ENCODE measurements around the gene PSMB2. TPM values are rescaled to one million over a fixed set of nuclear protein-coding genes. Genes with fewer than 3 reads are reported as not detected.

PSMB2 gene
- total and polyA plus RNA-seq, 7 donors, result 38.6 to 117 (median 68.2) TPM

DNA sequence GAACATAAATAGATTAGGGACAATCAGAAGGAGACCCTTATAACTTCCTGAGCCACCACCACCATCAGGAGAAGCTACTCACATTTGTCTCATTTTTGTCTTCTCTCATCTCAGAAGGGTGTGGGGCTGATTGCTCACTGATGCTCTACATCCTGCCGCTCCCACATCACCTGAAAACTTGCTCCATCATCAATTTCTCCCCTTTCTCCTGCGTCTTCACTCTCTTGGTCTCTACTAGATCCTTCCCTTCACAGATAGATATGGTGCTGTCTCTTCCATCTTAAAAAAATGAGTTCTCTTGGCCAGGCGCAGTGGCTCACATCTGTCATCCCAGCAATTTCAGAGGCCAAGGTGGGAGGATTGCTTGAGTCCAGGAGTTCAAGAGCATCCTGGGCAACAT, 38.9 kb upstream of the PSMB2 start:
- Histone ChIP-seq H3K4me1 (no peaks in the 10 kb centered on the region), H3K36me3 (ENCODE audit: insufficient read depth in 1 of 2, low read depth in 1 of 2) (no peaks in the 10 kb centered on the region), H3K27ac (no peak overlapping the region), H3K9me3 (no peaks in the 10 kb centered on the region), H3K27me3 (ENCODE audit: insufficient read depth in 3 of 3, low read length in 2 of 3) (peaks cover 0 to 2% (median 0%) of the 10 kb centered on the region in 3 donors), H3K4me3 (no peak overlapping the region)
- DNase-seq (no peak), ATAC-seq (no peak)
- TF ChIP-seq, protein P1, sequence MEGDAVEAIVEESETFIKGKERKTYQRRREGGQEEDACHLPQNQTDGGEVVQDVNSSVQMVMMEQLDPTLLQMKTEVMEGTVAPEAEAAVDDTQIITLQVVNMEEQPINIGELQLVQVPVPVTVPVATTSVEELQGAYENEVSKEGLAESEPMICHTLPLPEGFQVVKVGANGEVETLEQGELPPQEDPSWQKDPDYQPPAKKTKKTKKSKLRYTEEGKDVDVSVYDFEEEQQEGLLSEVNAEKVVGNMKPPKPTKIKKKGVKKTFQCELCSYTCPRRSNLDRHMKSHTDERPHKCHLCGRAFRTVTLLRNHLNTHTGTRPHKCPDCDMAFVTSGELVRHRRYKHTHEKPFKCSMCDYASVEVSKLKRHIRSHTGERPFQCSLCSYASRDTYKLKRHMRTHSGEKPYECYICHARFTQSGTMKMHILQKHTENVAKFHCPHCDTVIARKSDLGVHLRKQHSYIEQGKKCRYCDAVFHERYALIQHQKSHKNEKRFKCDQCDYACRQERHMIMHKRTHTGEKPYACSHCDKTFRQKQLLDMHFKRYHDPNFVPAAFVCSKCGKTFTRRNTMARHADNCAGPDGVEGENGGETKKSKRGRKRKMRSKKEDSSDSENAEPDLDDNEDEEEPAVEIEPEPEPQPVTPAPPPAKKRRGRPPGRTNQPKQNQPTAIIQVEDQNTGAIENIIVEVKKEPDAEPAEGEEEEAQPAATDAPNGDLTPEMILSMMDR (IDR thresholded peaks at IDR 0.05), result no peak
- 84 to 92% (median 87%) methylated on average over 3 of the region's 3 CpGs for WGBS, 3 donors
- intact Hi-C loops (cut with DNase I), result no loop called here

- intact Hi-C loops (cut with DNase I), result no loop called here
- TF ChIP-seq, protein P1 (IDR thresholded peaks at IDR 0.05), result no peak
These were observed 34.4 kb upstream of the PSMB2 start for GRCh38 chr1:35675773-35676172.

DNA sequence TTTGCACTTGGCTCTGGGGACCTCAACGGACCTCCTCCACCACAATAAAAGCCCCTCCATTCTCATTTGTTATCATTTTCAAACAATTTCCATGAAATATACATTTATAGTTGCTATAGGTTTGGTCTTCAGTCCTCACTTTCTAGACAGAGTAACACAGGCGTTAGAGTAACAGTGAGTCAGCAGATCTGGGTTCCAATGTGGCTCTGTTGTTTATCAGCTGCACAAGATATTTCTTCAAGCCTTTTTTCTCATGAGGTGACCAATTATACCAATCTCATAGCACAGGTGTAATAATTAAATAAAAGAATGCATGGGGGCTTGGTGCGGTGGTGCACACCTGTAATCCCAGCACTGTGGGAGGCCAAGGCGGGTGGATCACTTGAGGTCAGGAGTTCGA, 32.8 kb upstream of the PSMB2 start:
- intact Hi-C loops (cut with DNase I), result no loop called here
- Histone ChIP-seq H3K4me1 (no peaks in the 10 kb centered on the region), H3K27ac (no peak overlapping the region), H3K9me3 (no peaks in the 10 kb centered on the region), H3K27me3 (ENCODE audit: insufficient read depth in 3 of 3, low read length in 2 of 3) (peaks cover 0 to 8% (median 0%) of the 10 kb centered on the region in 3 donors), H3K36me3 (ENCODE audit: insufficient read depth in 1 of 2, low read depth in 1 of 2) (no peaks in the 10 kb centered on the region), H3K4me3 (no peak overlapping the region)
- DNase-seq, result no peak
- no peak for ATAC-seq
- TF ChIP-seq, protein P1 (IDR thresholded peaks at IDR 0.05), result no peak
- 80 to 89% (median 85%) methylated on average over 5 of the region's 5 CpGs for WGBS, 3 donors

More at GRCh38 chr1:35675773-35676172, 34.4 kb upstream of the PSMB2 start:
- DNase-seq, result no peak
- no peak overlapping the region for H3K27ac ChIP-seq
- peaks cover 0 to 8% (median 0%) of the 10 kb centered on the region in 3 donors for H3K27me3 ChIP-seq (ENCODE audit: insufficient read depth in 3 of 3, low read length in 2 of 3)
- no peaks in the 10 kb centered on the region for H3K36me3 ChIP-seq (ENCODE audit: insufficient read depth in 1 of 2, low read depth in 1 of 2)
- H3K4me3 ChIP-seq, result no peak overlapping the region
- ATAC-seq, result no peak
- no peaks in the 10 kb centered on the region for H3K9me3 ChIP-seq
- H3K4me1 ChIP-seq, result no peaks in the 10 kb centered on the region
- WGBS, 3 donors, result 86 to 95% (median 89%) methylated on average over 1 of the region's 1 CpG

DNA sequence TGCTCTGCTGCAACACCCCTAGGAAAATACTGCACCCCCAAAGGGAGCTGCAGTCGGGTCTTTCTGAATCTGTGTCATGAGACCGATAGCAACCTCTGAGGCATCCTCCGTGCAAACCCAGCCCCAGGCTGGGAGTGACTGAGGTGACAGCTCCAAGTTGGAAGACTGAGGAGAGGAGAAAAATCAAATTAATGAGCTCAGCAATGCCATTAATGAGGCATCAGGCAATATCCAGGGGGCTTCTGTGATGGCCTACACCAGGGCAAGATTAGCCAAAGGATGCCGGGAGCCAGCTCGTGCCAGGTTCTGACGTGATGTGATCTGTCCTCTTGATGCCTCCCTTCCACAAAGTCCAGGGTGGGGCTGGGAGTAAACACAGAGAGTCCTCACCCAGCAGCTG, 30.8 kb upstream of the PSMB2 start:
- Histone ChIP-seq H3K9me3 (no peaks in the 10 kb centered on the region), H3K4me3 (no peak overlapping the region), H3K27me3 (ENCODE audit: insufficient read depth in 3 of 3, low read length in 2 of 3) (peaks cover 0 to 8% (median 0%) of the 10 kb centered on the region in 3 donors), H3K36me3 (ENCODE audit: insufficient read depth in 1 of 2, low read depth in 1 of 2) (no peaks in the 10 kb centered on the region), H3K27ac (no peak overlapping the region), H3K4me1 (no peaks in the 10 kb centered on the region)
- ATAC-seq (no peak), DNase-seq (no peak)
- intact Hi-C loops (cut with DNase I), result no loop called here
- WGBS, 3 donors, result 62 to 79% (median 72%) methylated on average over 6 of the region's 6 CpGs
- TF ChIP-seq, protein P1 (IDR thresholded peaks at IDR 0.05), result no peak

- WGBS, 3 donors, result 76 to 81% (median 77%) methylated on average over 5 of the region's 5 CpGs
- Histone ChIP-seq H3K4me3 (no peak overlapping the region), H3K9me3 (no peaks in the 10 kb centered on the region), H3K36me3 (ENCODE audit: insufficient read depth in 1 of 2, low read depth in 1 of 2) (no peaks in the 10 kb centered on the region), H3K4me1 (no peaks in the 10 kb centered on the region), H3K27ac (no peak overlapping the region), H3K27me3 (ENCODE audit: insufficient read depth in 3 of 3, low read length in 2 of 3) (peaks cover 0 to 15% (median 4%) of the 10 kb centered on the region in 3 donors)
- intact Hi-C loops (cut with DNase I), result no loop called here
- DNase-seq (no peak), ATAC-seq (no peak)
- TF ChIP-seq, protein P1 (IDR thresholded peaks at IDR 0.05), result no peak
These were observed 27.2 kb upstream of the PSMB2 start for GRCh38 chr1:35668506-35668905.

Measured in psoas muscle (tissue), 8 donors.